Skeletal muscle satellite cell (primary cell): ENCODE data around the gene FASTKD1.
"Not testable (repeated sequence)": the region's sequence is repeated elsewhere in the genome, so short reads cannot be mapped to it uniquely, and the experiment has no call there.

Experiments
- H3K27me3 ChIP-seq: 2 replicates; pipeline ENCODE4 v1.7.0; 2013; ENCODE audit warnings: low read length; ENCODE audit not compliant: control insufficient read depth, insufficient read depth
- H3K36me3 ChIP-seq: 2 replicates; pipeline ENCODE4 v1.7.0; 2013; ENCODE audit warnings: mild to moderate bottlenecking, control low read depth, low read length; ENCODE audit not compliant: insufficient read depth
- H3K4me1 ChIP-seq: 2 replicates; pipeline ENCODE4 v1.7.0; 2013; ENCODE audit warnings: low read length; ENCODE audit not compliant: control insufficient read depth, insufficient read depth
- H3K4me2 ChIP-seq: 2 replicates; pipeline ENCODE4 v1.7.0; 2013; ENCODE audit warnings: mild to moderate bottlenecking, low read length
- H3K4me3 ChIP-seq: 2 replicates; pipeline ENCODE4 v1.7.0; 2013; ENCODE audit warnings: low read length
- H3K9ac ChIP-seq: 2 replicates; pipeline ENCODE4 v1.7.0; 2013; ENCODE audit warnings: mild to moderate bottlenecking, low read depth, low read length, moderate library complexity
- H3K9me3 ChIP-seq: replicated peaks from 2 replicates; pipeline ENCODE4 v1.7.0; 2013; ENCODE audit warnings: mild to moderate bottlenecking, control low read depth, low read length

The FASTKD1 gene

DNA sequence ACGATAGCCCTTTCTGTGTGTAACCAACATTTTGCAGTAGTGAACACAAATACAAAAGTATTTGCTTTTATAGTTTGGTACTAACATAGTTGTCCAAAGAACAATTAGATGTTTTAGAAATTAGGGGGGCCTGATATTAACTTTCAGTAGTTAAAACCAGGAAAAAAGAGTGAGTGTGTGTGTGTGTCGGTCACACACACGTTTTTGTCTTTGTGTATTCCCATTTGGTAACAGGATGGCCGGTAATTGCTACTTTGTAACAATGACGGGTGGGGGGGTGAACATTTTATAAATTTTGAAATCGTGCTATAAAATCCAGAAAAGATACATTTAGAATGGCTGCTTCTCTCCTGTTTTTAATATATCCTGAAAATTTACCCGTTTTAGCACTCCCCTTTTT is 12.0 kb upstream of the FASTKD1 start:
- Histone ChIP-seq H3K27me3 (no peaks in the 10 kb centered on the region), H3K4me3 (peak overlapping the region; percentile 80), H3K9me3 (no peaks in the 10 kb centered on the region), H3K4me2 (peak overlapping the region; percentile 93), H3K36me3 (no peaks in the 10 kb centered on the region), H3K4me1 (peaks cover 11% of the 10 kb centered on the region), H3K9ac (peak overlapping the region; percentile 91)

DNA sequence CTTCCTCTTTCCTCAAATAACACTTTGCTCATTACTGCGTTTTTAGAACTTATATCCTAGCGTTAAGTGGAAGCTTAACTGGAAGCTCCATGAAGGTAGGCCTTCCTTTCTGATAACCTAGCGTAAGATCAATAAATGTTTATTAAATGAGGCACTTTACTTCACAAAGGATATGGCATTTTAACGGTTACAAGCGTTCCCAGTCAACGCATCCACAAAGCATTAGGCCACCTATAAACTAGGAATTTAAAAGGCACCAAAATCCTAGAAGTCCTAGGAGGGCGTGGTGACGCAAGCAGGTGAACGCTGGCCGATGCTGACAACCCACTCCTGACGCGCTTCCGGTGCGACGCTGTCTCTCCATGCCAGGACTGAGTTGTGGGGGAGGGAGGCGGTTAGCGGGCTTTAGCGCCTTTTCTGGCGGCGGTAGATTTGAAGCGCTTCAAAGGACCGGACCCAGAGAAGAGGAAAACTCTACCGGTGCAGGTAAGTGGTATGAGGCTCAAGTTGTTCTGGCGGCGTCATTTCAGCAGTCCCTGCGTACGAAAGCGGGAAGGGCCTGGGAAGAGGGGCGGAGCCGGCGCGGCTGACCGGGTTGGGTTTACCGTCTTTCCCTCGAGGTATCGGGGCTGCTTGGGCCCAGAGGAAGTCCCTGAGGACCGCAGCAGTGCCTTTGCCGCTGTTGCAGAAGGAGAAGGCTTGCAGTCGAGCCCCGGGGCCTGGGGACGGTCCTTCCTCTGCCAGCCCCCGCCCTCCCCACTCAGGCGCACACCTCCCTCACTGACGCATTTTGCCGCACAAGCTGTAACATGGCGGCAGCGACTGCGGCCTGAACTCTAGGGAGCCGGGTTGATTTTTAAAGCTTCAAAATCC is 10.6 kb upstream of the FASTKD1 start, which contains the start of gene PPIG:
PPIG (plus strand) TSS at position 347 of the 873 bp plus-strand sequence. CDS start 19,691 bp downstream, outside the sequence.
- peak within 1 kb of the TSS; percentile 91 for H3K9ac ChIP-seq
- H3K4me1 ChIP-seq: peaks cover 11% of the 10 kb centered on the region
- peak within 1 kb of the TSS; percentile 80 for H3K4me3 ChIP-seq
- H3K36me3 ChIP-seq: no peaks in the 10 kb centered on the region
- H3K27me3 ChIP-seq: no peaks in the 10 kb centered on the region
- H3K4me2 ChIP-seq: peak within 1 kb of the TSS; percentile 93
- no peaks in the 10 kb centered on the region for H3K9me3 ChIP-seq

DNA sequence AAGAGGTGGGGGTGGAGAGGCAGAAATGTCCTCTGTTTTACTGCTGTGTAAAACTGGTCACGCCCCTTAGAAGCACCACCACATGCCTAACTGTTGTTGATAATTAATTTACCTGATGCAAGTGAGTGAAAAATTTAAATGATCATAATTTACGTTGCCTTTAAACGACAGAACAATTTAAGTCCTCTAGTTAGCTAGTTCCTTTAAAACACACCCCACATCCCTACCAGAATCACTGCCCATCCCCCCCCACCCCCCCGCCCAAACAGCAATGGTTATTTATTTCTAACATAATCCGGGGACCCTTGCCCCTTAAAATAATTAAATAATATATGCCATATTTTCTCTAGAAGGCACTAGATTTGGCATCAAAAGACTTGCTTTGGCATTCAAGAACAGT is 9.9 kb upstream of the FASTKD1 start:
- Histone ChIP-seq H3K27me3 (no peaks in the 10 kb centered on the region), H3K36me3 (no peaks in the 10 kb centered on the region), H3K4me3 (peak overlapping the region; percentile 80), H3K9ac (no peak overlapping the region), H3K4me1 (peaks cover 11% of the 10 kb centered on the region), H3K9me3 (no peaks in the 10 kb centered on the region), H3K4me2 (peak overlapping the region; percentile 93)

DNA sequence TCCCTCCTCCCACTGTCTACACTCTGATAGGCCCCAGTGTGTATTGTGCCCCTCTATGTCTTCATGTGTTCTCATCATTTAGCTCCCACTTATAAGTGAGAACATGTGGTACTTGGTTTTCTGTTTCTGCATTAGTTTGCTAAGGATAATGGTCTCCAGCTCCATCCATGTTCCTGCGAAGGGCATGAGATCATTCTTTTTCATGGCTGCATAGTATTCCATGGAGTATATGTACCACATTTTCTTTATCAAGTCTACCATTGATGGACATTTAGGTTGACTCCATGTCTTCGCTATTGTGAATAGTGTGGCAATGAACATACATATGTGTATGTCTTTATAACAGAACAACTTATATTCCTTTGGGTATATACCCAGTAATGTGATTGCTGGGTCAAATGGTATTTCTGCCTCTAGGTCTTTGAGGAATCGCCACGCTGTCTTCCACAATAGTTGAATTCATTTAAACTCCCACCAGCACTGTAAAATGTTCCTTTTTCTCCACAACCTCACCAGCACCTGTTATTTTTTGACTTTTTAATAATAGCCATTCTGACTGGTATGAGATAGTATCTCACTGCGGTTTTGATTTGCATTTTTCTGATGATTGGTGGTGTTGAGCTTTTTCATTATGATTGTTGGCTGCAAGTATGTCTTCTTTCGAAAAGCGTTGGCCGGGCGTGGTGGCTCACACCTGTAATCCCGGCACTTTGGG is 9.0 kb upstream of the FASTKD1 start:
- H3K9me3 ChIP-seq, H3K36me3 ChIP-seq, H3K27me3 ChIP-seq, H3K4me3 ChIP-seq, H3K9ac ChIP-seq, H3K4me2 ChIP-seq: not testable (repeated sequence)
- peaks cover 11% of the 10 kb centered on the region for H3K4me1 ChIP-seq

DNA sequence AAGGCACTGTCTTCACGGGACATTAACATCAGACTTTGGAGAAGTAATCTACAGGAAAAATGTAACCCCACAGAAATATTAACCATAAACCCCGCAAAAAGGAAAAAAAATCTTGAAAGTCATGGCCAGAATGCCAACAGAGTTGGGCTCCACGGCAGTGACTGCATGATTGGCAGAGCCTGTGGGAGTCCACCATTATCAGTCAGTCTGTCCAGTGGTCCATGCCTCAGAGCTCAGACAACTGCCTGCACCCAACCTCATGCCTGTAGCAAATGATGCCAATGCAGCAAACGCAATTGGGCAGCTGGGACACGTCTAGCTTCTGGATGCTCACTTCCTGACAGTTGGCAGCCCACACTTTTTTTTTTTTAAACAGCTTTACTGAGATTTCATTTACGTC is 5.4 kb upstream of the FASTKD1 start:
- no peaks in the 10 kb centered on the region for H3K9me3 ChIP-seq
- H3K27me3 ChIP-seq: no peaks in the 10 kb centered on the region
- no peak overlapping the region for H3K4me2 ChIP-seq
- no peak overlapping the region for H3K9ac ChIP-seq
- H3K36me3 ChIP-seq: no peaks in the 10 kb centered on the region
- H3K4me3 ChIP-seq: no peak overlapping the region
- no peaks in the 10 kb centered on the region for H3K4me1 ChIP-seq

DNA sequence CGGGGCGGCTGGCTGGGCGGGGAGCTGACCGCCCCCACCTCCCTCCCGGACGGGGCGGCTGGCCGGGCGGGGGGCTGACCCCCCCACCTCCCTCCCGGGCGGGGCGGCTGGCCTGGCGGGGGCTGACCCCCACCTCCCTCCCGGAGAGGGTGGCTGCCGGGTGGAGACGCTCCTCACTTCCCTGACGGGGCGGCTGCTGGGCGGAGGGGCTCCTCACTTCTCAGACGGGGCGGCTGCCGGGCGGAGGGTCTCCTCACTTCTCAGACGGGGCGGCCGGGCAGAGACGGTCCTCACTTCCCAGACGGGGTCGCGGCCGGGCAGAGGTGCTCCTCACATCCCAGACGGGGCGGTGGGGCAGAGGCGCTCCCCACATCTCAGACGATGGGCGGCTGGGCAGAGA is 1.6 kb upstream of the FASTKD1 start:
- H3K4me1 ChIP-seq, H3K27me3 ChIP-seq, H3K9ac ChIP-seq, H3K4me2 ChIP-seq, H3K4me3 ChIP-seq, H3K9me3 ChIP-seq, H3K36me3 ChIP-seq: not testable (repeated sequence)

DNA sequence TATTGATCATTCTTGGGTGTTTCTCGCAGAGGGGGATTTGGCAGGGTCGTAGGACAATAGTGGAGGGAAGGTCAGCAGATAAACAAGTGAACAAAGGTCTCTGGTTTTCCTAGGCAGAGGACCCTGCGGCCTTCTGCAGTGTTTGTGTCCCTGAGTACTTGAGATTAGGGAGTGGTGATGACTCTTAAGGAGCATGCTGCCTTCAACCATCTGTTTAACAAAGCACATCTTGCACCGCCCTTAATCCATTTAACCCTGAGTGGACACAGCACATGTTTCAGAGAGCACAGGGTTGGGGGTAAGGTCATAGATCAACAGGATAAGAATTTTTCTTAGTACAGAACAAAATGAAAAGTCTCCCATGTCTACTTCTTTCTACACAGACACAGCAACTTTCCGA is 874 bp upstream of the FASTKD1 start:
- not testable (repeated sequence) for H3K9ac ChIP-seq, H3K4me3 ChIP-seq, H3K9me3 ChIP-seq, H3K36me3 ChIP-seq, H3K4me2 ChIP-seq, H3K4me1 ChIP-seq, H3K27me3 ChIP-seq

DNA sequence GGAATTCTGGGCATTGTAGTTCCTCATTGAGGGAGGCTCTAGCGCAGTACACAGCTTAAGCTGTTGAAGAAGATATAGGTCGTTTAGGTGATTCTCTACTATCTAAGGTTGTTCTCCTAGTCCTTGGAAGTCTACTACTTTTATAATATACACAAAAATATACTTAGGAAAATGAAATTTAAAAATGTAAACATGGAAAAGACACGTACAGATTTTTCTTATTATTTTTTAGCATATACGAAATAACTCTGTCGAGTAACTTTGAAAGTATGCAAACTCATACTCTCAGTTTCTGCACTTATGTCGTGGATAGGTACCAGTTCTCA is 272 bp upstream of the FASTKD1 start:
- Histone ChIP-seq H3K4me2 (peak overlapping the region; percentile 96), H3K9ac (no peak overlapping the region), H3K27me3 (no peaks in the 10 kb centered on the region)

DNA sequence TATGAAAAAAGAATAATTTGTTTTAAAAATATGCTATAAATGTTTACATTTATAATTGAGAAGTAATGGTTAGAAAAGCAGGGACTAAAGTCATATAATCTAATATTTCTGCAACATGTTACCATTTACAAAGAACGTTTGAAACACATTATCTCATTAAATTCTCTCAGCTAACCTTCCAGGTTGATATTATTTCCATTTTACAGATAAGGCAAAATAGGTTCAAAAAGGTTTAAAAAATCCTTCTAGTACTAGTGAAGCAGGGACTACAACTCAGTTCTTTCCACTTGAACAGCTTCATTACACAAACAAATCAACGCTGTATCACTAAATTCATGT is 875 bp downstream of the FASTKD1 start:
- no peaks in the 10 kb centered on the region for H3K9me3 ChIP-seq
- H3K36me3 ChIP-seq: no peaks in the 10 kb centered on the region
- no peaks in the 10 kb centered on the region for H3K27me3 ChIP-seq
- peak overlapping the region; percentile 80 for H3K9ac ChIP-seq
- peak overlapping the region; percentile 96 for H3K4me2 ChIP-seq
- peaks cover 8% of the 10 kb centered on the region for H3K4me1 ChIP-seq
- peak overlapping the region; percentile 86 for H3K4me3 ChIP-seq

More for the DNA sequence above, 272 bp upstream of the FASTKD1 start:
- Histone ChIP-seq H3K4me1 (peaks cover 8% of the 10 kb centered on the region), H3K9me3 (no peaks in the 10 kb centered on the region), H3K4me3 (peak overlapping the region; percentile 86), H3K36me3 (no peaks in the 10 kb centered on the region)

DNA sequence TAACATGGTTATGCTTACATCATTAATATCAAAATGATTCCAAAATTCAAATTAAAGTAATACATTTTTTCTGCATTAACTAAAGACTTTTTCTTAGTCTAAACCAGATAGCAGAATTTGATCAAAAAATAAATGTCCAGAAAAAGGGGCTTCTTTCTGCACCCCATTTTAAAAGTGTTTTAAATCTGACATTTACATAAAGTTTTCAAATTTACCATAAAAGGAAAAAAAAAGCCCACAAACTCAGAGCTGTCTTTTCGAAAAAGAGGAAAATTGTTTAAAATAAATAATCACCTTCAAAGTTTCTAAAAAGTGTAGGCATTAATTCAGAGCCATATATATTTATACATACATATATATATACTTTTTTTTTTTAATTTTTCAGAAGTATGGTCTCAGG is 1.5 kb downstream of the FASTKD1 start:
- H3K9me3 ChIP-seq: no peaks in the 10 kb centered on the region
- no peaks in the 10 kb centered on the region for H3K36me3 ChIP-seq
- H3K4me3 ChIP-seq: no peak overlapping the region
- H3K9ac ChIP-seq: peak overlapping the region; percentile 80
- peaks cover 8% of the 10 kb centered on the region for H3K4me1 ChIP-seq
- peak overlapping the region; percentile 96 for H3K4me2 ChIP-seq
- H3K27me3 ChIP-seq: no peaks in the 10 kb centered on the region

DNA sequence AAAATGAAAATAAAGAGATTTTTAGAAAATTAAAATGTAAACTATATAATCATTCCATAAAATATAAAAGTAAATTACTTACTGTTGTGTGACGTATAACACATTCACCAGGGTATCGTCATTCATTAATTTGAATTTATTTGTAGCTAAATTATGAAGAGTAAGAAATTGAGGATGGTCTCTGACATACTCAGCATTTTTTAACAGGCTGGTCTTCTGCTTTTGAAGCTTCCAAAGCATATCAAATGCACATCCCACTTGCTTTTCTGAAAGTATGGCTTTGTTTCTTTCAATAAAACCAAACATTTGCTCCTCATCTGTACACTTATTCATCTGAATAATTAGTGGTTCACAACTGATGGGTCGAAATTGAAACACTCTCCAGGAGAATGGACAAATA is 2.1 kb downstream of the FASTKD1 start:
- Histone ChIP-seq H3K27me3 (no peaks in the 10 kb centered on the region), H3K36me3 (no peaks in the 10 kb centered on the region), H3K4me2 (peak overlapping the region; percentile 96), H3K9ac (no peak overlapping the region), H3K4me3 (no peak overlapping the region), H3K9me3 (no peaks in the 10 kb centered on the region), H3K4me1 (peaks cover 8% of the 10 kb centered on the region)

DNA sequence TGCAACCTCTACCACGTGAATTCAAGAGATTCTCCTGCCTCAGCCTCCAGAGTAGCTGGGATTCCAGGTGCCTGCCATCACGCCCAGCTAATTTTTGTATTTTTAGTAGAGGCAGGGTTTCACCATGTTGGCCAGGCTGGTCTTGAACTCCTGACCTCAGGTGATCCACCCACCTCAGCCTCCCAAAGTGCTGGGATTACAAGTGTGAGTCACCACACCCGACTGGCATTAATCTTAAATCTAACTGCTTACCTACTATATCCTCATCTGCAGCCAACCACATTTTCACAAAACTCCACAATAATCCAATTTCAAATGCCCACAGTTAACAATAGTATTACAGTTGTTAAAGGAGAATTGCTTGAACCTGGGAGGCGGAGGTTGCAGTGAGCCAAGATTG is 2.9 kb downstream of the FASTKD1 start:
- H3K9me3 ChIP-seq, H3K4me1 ChIP-seq, H3K9ac ChIP-seq, H3K36me3 ChIP-seq, H3K27me3 ChIP-seq, H3K4me2 ChIP-seq, H3K4me3 ChIP-seq: not testable (repeated sequence)
